GM23338 (cell line): ENCODE data around the gene FOXJ3.

Experiments
- CREB1 ChIP-seq: fragments of 250-450 bp; sonication (Bioruptor Pico); IDR thresholded peaks from 2 replicates; pipeline ENCODE4 v1.5.0; 2020; ENCODE audit warnings: low read depth, mild to moderate bottlenecking, moderate library complexity
- CTCF ChIP-seq, 2 experiments: fragments of 200-600 bp in 1 of 2; sonication (generic) in 1 of 2; conservative IDR thresholded peaks; 2 replicates each; pipeline versions ENCODE4 v1.5.1 to v1.6.1; 2016 to 2017; ENCODE audit warnings: antibody characterized with exemption in 2 of 2, low read depth in 2 of 2, mild to moderate bottlenecking in 2 of 2, moderate library complexity in 1 of 2
- EZH2 ChIP-seq: fragments of 200-600 bp; sonication (generic); IDR thresholded peaks from one replicate; pipeline ENCODE4 v1.8.0; 2017; ENCODE audit warnings: antibody characterized with exemption, mild to moderate bottlenecking, low read depth; ENCODE audit not compliant: unreplicated experiment
- EZH2phosphoT487 ChIP-seq: fragments of 200-600 bp; sonication (generic); IDR thresholded peaks from one replicate; pipeline ENCODE4 v1.8.1; 2018; ENCODE audit warnings: antibody characterized with exemption; ENCODE audit not compliant: unreplicated experiment
- JUNB ChIP-seq: IDR thresholded peaks from one replicate; pipeline ENCODE4 v1.6.1; 2016; ENCODE audit warnings: antibody characterized with exemption; ENCODE audit not compliant: unreplicated experiment
- NANOG ChIP-seq: IDR thresholded peaks from 2 replicates; pipeline ENCODE4 v1.6.1; 2016; ENCODE audit warnings: antibody characterized with exemption, borderline replicate concordance
- POLR2AphosphoS5 ChIP-seq: IDR thresholded peaks from 2 replicates; pipeline ENCODE4 v1.6.1; 2016; ENCODE audit warnings: antibody characterized with exemption, low read depth
- REST ChIP-seq: IDR thresholded peaks from one replicate; pipeline ENCODE4 v1.6.1; 2018; ENCODE audit warnings: antibody characterized with exemption; ENCODE audit not compliant: unreplicated experiment
- STAT1 ChIP-seq: IDR thresholded peaks from one replicate; pipeline ENCODE4 v1.6.1; 2016; ENCODE audit warnings: antibody characterized with exemption; ENCODE audit not compliant: unreplicated experiment
- ZNF114 ChIP-seq: fragments of 250-450 bp; sonication (Bioruptor Pico); IDR thresholded peaks from 2 replicates; pipeline ENCODE4 v1.5.0; 2020; ENCODE audit warnings: mild to moderate bottlenecking, moderate library complexity
- ZNF331 ChIP-seq: fragments of 250-450 bp; sonication (Bioruptor Pico); IDR thresholded peaks from 2 replicates; pipeline ENCODE4 v1.5.0; 2020; ENCODE audit warnings: low read depth, mild to moderate bottlenecking, moderate library complexity
- ZNF462 ChIP-seq: fragments of 250-450 bp; sonication (Bioruptor Pico); IDR thresholded peaks from 2 replicates; pipeline ENCODE4 v1.5.0; 2020; ENCODE audit warnings: mild to moderate bottlenecking, moderate library complexity
- TF ChIP-seq, protein P1 (sequence below): IDR thresholded peaks from 2 replicates; pipeline ENCODE4 v1.6.1; 2016; ENCODE audit warnings: antibody characterized with exemption

GRCh38 chr1:42152907-42153600 lies 182.0 kb downstream of the FOXJ3 start, which contains the start of gene GUCA2B:
- TF ChIP-seq CTCF (conservative IDR thresholded peaks at IDR 0.05; ENCODE audit: low read depth in 2 of 2) (no peak), EZH2 (no peak), EZH2phosphoT487 (no peak), POLR2AphosphoS5 (no peak), ZNF114 (CRISPR knock-in tag) (no peak), JUNB (no peak), ZNF462 (CRISPR knock-in tag) (no peak), ZNF331 (CRISPR knock-in tag) (no peak), REST (no peak), CREB1 (CRISPR knock-in tag) (no peak), NANOG (no peak), STAT1 (no peak)
- TF ChIP-seq, protein P1, sequence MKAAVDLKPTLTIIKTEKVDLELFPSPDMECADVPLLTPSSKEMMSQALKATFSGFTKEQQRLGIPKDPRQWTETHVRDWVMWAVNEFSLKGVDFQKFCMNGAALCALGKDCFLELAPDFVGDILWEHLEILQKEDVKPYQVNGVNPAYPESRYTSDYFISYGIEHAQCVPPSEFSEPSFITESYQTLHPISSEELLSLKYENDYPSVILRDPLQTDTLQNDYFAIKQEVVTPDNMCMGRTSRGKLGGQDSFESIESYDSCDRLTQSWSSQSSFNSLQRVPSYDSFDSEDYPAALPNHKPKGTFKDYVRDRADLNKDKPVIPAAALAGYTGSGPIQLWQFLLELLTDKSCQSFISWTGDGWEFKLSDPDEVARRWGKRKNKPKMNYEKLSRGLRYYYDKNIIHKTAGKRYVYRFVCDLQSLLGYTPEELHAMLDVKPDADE = no peak
